B cell (primary cell): Measurements from ENCODE around the gene LRTM1. TPM values are rescaled to one million over a fixed set of nuclear protein-coding genes. Genes with fewer than 3 reads are reported as not detected.

Experiments used
- ATAC-seq: fragments of 200-7000 bp; cut with Tn5 transposase; one replicate; pipeline ENCODE4 v1.10.0; 2021; ENCODE audit warnings: low read depth, mild to moderate bottlenecking, moderate number of reproducible peaks, moderate library complexity
- CTCF ChIA-PET: fragments of 350-600 bp; sonication (Branson Sonifier 250); formaldehyde crosslinking; loops from one replicate; lab custom pipeline; 2021; ENCODE audit warnings: antibody characterized with exemption, inconsistent platforms; lab: Charles Lee
- POLR2A ChIA-PET: fragments of 350-600 bp; sonication (Branson Sonifier 250); formaldehyde crosslinking; loops from one replicate; lab custom pipeline; 2021; ENCODE audit warnings: antibody characterized with exemption; lab: Charles Lee
- DNase-seq: peaks from one replicate; pipeline ENCODE4 v3.0.0; 2013
- H2AFZ ChIP-seq: 2 replicates; pipeline ENCODE4 v1.6.1; 2012; ENCODE audit warnings: mild to moderate bottlenecking, low read depth, low read length; ENCODE audit not compliant: insufficient read depth, poor library complexity, severe bottlenecking
- H3K27ac ChIP-seq, 2 donors: 1 replicate in 1 of 2; 2 replicates in 1 of 2; pipeline ENCODE4 v1.5.1; 2012 to 2013; ENCODE audit warnings: low read length in 2 of 2, mild to moderate bottlenecking in 2 of 2, moderate library complexity in 1 of 2
- H3K27me3 ChIP-seq, 4 experiments: fragments of 200-600 bp in 1 of 4; sonication (generic) in 1 of 4; replicated peaks in 1 of 4; 1 replicate in 2 of 4; 2 replicates in 2 of 4; pipeline versions ENCODE4 v1.6.1 to v1.7.0; 2013 to 2016; ENCODE audit warnings: low read length in 3 of 4, mild to moderate bottlenecking in 2 of 4, mixed read lengths in 1 of 4, moderate library complexity in 1 of 4; ENCODE audit not compliant: insufficient read depth in 4 of 4, control insufficient read depth in 3 of 4; ENCODE audit errors: control extremely low read depth in 1 of 4
- H3K36me3 ChIP-seq, 2 experiments: replicated peaks in 1 of 2; 1 replicate in 1 of 2; 2 replicates in 1 of 2; pipeline versions ENCODE4 v1.6.1 to v1.7.1; 2013; ENCODE audit warnings: low read length in 1 of 2; ENCODE audit not compliant: insufficient read depth in 2 of 2, control insufficient read depth in 1 of 2; ENCODE audit errors: control extremely low read depth in 1 of 2, extremely low read depth in 1 of 2
- H3K4me1 ChIP-seq, 2 donors: fragments of 200-600 bp in 1 of 2; sonication (generic) in 1 of 2; 1 replicate in 1 of 2; 2 replicates in 1 of 2; pipeline versions ENCODE4 v1.5.1 to v1.6.1; 2013 to 2017; ENCODE audit warnings: low read length in 2 of 2; ENCODE audit not compliant: control insufficient read depth in 2 of 2, insufficient read depth in 2 of 2
- H3K4me2 ChIP-seq: replicated peaks from 2 replicates; pipeline ENCODE3; 2012; ENCODE audit warnings: mild to moderate bottlenecking, low read depth, low read length; ENCODE audit not compliant: poor library complexity, severe bottlenecking
- H3K4me3 ChIP-seq, 5 experiments: fragments of 200-600 bp in 1 of 5; sonication (generic) in 1 of 5; 1 replicate in 3 of 5; 2 replicates in 2 of 5; pipeline versions ENCODE4 v1.5.1 to v1.7.0; 2011 to 2016; ENCODE audit warnings: low read length in 4 of 5, mild to moderate bottlenecking in 4 of 5, low read depth in 2 of 5, control low read depth in 1 of 5, moderate library complexity in 1 of 5; ENCODE audit not compliant: insufficient read depth in 1 of 5; ENCODE audit errors: control extremely low read depth in 1 of 5, extremely low read depth in 1 of 5
- H3K79me2 ChIP-seq: fragments of 200-600 bp; sonication (generic); one replicate; pipeline ENCODE4 v1.6.0; 2016; ENCODE audit warnings: low read length; ENCODE audit not compliant: control insufficient read depth, insufficient read depth
- H3K9ac ChIP-seq: fragments of 200-600 bp; sonication (generic); 2 replicates; pipeline ENCODE4 v1.6.1; 2017; ENCODE audit warnings: mild to moderate bottlenecking, low read length, moderate library complexity
- H3K9me3 ChIP-seq, 3 donors: one replicate each; pipeline versions ENCODE4 v1.6.1 to v1.7.1; 2013; ENCODE audit warnings: low read length in 2 of 3; ENCODE audit not compliant: control insufficient read depth in 2 of 3, insufficient read depth in 1 of 3; ENCODE audit errors: control extremely low read depth in 1 of 3
- H4K20me1 ChIP-seq: 2 replicates; pipeline ENCODE4 v1.6.0; 2012; ENCODE audit warnings: mild to moderate bottlenecking, low read length; ENCODE audit not compliant: insufficient read depth, control insufficient read depth, poor library complexity, severe bottlenecking
- H3K27ac Mint-ChIP-seq: one replicate; pipeline ENCODE4 v1.8.0; 2021; ENCODE audit warnings: mixed read lengths
- H3K27me3 Mint-ChIP-seq: one replicate; pipeline ENCODE4 v1.8.0; 2021; ENCODE audit warnings: mixed read lengths
- H3K4me1 Mint-ChIP-seq: one replicate; pipeline ENCODE4 v1.8.0; 2021; ENCODE audit warnings: mixed read lengths
- H3K4me3 Mint-ChIP-seq: one replicate; pipeline ENCODE4 v1.8.0; 2021; ENCODE audit warnings: mixed read lengths
- H3K9me3 Mint-ChIP-seq: one replicate; pipeline ENCODE4 v1.8.0; 2022; ENCODE audit warnings: mixed read lengths; ENCODE audit not compliant: insufficient read depth
- CTCF ChIP-seq: fragments of 200-600 bp; IDR thresholded peaks from one replicate; pipeline ENCODE4 v1.8.0; 2022; ENCODE audit warnings: antibody characterized with exemption, mild to moderate bottlenecking
- EZH2 ChIP-seq: IDR thresholded peaks from 2 replicates; pipeline ENCODE4 v1.6.1; 2012; ENCODE audit warnings: borderline replicate concordance, low read depth, mild to moderate bottlenecking, moderate library complexity, low read length; ENCODE audit not compliant: insufficient read depth, poor library complexity, severe bottlenecking
- WGBS: methylation state at CpG from one replicate; pipeline ENCODE4 v1.1.5; 2013; ENCODE audit warnings: missing lambda C conversion rate; ENCODE audit not compliant: insufficient coverage; 5-methylcytosine and 5-hydroxymethylcytosine counted together
- intact Hi-C: fragments of 100-400 bp; cut with micrococcal nuclease; formaldehyde crosslinking; loops from one replicate; pipeline ENCODE4 v1.10.0; 2022
- polyA plus RNA-seq: library from polyadenylated mRNA; depleted of rRNA; stranded (reverse); fragments of >200 nt; gene quantifications from 2 replicates; pipeline ENCODE4 v1.2.3, GENCODE V29; 2012
- total RNA-seq, 2 donors: library from RNA; stranded (reverse); fragments of 120-200 nt in 1 of 2; gene quantifications; 1 replicate in 1 of 2; 2 replicates in 1 of 2; pipeline versions ENCODE4 v1.2.3 to v1.2.4, GENCODE V29; 2013 to 2022

The LRTM1 gene
- total and polyA plus RNA-seq, 2 donors (not counting 1 experiment from before 2014, with no cell fraction given), result not detected

DNA sequence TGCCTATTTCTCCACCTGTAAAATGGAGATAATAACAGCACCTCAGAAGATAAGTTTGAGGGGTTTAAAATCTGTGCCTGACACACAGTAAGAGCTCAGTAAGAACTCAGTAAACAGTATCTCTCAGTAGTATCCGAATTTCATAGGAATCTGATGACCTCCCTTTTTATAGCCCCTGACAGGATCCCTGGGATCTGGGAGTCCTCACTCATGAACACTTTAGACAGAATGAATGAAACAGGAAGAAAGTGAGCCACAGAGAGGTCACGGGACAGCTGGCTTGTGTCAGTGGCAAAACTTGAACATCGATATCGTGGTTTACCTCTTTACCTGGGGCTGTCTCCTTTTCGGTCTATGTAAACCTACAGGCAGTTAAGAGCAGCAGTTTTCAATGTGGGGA is 51.2 kb downstream of the LRTM1 start:
- POLR2A ChIA-PET, result no interaction called here
- H3K9me3 Mint-ChIP-seq, result no peaks in the 10 kb centered on the region
- no peak overlapping the region for H3K27ac Mint-ChIP-seq
- H3K4me1 Mint-ChIP-seq, result no peaks in the 10 kb centered on the region
- intact Hi-C loops, result no loop called here
- H3K4me3 Mint-ChIP-seq, result no peak overlapping the region
- no peaks in the 10 kb centered on the region for H3K79me2 ChIP-seq
- WGBS, result 93% methylated on average over 4 of the region's 5 CpGs
- TF ChIP-seq CTCF, result no peak
- no peak for TF ChIP-seq EZH2
- peaks cover 0 to 2% (median 0%) of the 10 kb centered on the region in 3 donors for H3K9me3 ChIP-seq
- ATAC-seq, result no peak
- H3K36me3 ChIP-seq, result no peaks in the 10 kb centered on the region
- no peak overlapping the region for H3K27ac ChIP-seq
- no peaks in the 10 kb centered on the region for H3K4me1 ChIP-seq
- no peak overlapping the region for H3K4me3 ChIP-seq
- no peak overlapping the region for H3K4me2 ChIP-seq
- no peaks in the 10 kb centered on the region for H4K20me1 ChIP-seq
- no peak for DNase-seq
- CTCF ChIA-PET, result no interaction called here
- H3K9ac ChIP-seq, result no peak overlapping the region
- H2AFZ ChIP-seq, result no peak overlapping the region
- peaks cover 3% of the 10 kb centered on the region for H3K27me3 Mint-ChIP-seq
- no peaks in the 10 kb centered on the region for H3K27me3 ChIP-seq

- no peak for TF ChIP-seq CTCF
- no peaks in the 10 kb centered on the region for H3K4me1 Mint-ChIP-seq
- no peaks in the 10 kb centered on the region for H3K9me3 Mint-ChIP-seq
Measured at GRCh38 chr3:54875596-54876268, 52.1 kb downstream of the LRTM1 start.

More at GRCh38 chr3:54875596-54876268, 52.1 kb downstream of the LRTM1 start:
- H3K4me3 ChIP-seq, result no peak overlapping the region
- Mint-ChIP-seq H3K27ac (no peak overlapping the region), H3K4me3 (no peak overlapping the region), H3K27me3 (peaks cover 3% of the 10 kb centered on the region)
- no peaks in the 10 kb centered on the region for H4K20me1 ChIP-seq
- WGBS, result 59% methylated on average over 5 of the region's 8 CpGs
- no peaks in the 10 kb centered on the region for H3K36me3 ChIP-seq
- no peaks in the 10 kb centered on the region for H3K79me2 ChIP-seq
- ATAC-seq, result no peak
- no peak for DNase-seq
- no peak overlapping the region for H2AFZ ChIP-seq
- H3K27me3 ChIP-seq, result no peaks in the 10 kb centered on the region
- CTCF ChIA-PET, result no interaction called here
- POLR2A ChIA-PET, result no interaction called here
- peaks cover 0 to 3% (median 0%) of the 10 kb centered on the region in 3 donors for H3K9me3 ChIP-seq
- no peak overlapping the region for H3K4me2 ChIP-seq
- H3K4me1 ChIP-seq, result no peaks in the 10 kb centered on the region
- intact Hi-C loops, result no loop called here
- no peak overlapping the region for H3K9ac ChIP-seq
- H3K27ac ChIP-seq, result no peak overlapping the region
